Ovary (tissue), 9 donors: ENCODE results near the gene SCARF2. TPM values are rescaled to one million over a fixed set of nuclear protein-coding genes. Genes with fewer than 3 reads are reported as not detected.

Experiments used
- DNase-seq, 5 donors: peaks; one replicate each; pipeline ENCODE4 v3.0.0-alpha.2; 2019 to 2020
- H3K27ac ChIP-seq, 2 donors: fragments of 200-600 bp; one replicate each; pipeline versions ENCODE4 v1.5.1 to v1.8.0; 2019 to 2022
- H3K27me3 ChIP-seq: fragments of 200-600 bp; one replicate; pipeline ENCODE4 v1.8.0; 2022
- H3K36me3 ChIP-seq: fragments of 200-600 bp; sonication (generic); one replicate; pipeline ENCODE4 v1.5.1; 2019
- H3K4me1 ChIP-seq: one replicate; pipeline ENCODE4 v1.8.1; 2013; ENCODE audit warnings: mild to moderate bottlenecking, moderate library complexity; ENCODE audit not compliant: insufficient read depth
- H3K4me3 ChIP-seq: fragments of 200-600 bp; sonication (generic); one replicate; pipeline ENCODE4 v1.5.1; 2017
- H3K9me3 ChIP-seq, 2 donors: fragments of 200-600 bp in 1 of 2; sonication (generic) in 1 of 2; one replicate each; pipeline versions ENCODE4 v1.5.1 to v1.8.1; 2013 to 2019; ENCODE audit warnings: mild to moderate bottlenecking in 1 of 2, moderate library complexity in 1 of 2
- EP300 ChIP-seq: sonication (generic); formaldehyde crosslinking; IDR thresholded peaks from one replicate; pipeline ENCODE4 v1.6.1; 2017; ENCODE audit warnings: antibody characterized with exemption
- POLR2A ChIP-seq: fragments of 450-650 bp; IDR thresholded peaks from one replicate; pipeline ENCODE4 v1.6.1; 2017; ENCODE audit warnings: antibody characterized with exemption, mild to moderate bottlenecking, moderate library complexity
- WGBS, 3 donors: extraction: QIAGEN DNeasy Blood & Tissue Kit in 1 of 3; methylation state at CpG; one replicate each; pipeline versions ENCODE4 v1.1.5 to v1.1.7; 2013 to 2017; 5-methylcytosine and 5-hydroxymethylcytosine counted together
- intact Hi-C, 4 donors: fragments of 100-400 bp; cut with DNase I; formaldehyde crosslinking; loops; one replicate each; pipeline versions ENCODE4 v1.11.0 to v1.15.1; 2022 to 2023
- polyA plus RNA-seq, 2 donors: library from polyadenylated mRNA; stranded (reverse); fragments of 200-250 nt in 1 of 2; fragments of 350-450 nt in 1 of 2; fragmentation: Illumina TruSeq in 1 of 2; extraction: RNeasy Lipid Tissue Mini Kit (QIAGEN cat#74804) in 1 of 2; gene quantifications; one replicate each; pipeline ENCODE4 v1.2.3, GENCODE V29; 2013 to 2014
- total RNA-seq, 7 donors: library from RNA; depleted of rRNA in 2 of 7; stranded (reverse); fragments of >200 nt in 2 of 7; fragmentation: NEBNext Ultra II Directional in 3 of 7; extraction: Animal tissue kit (Norgen Biotek cat#: 25700) in 3 of 7; gene quantifications; one replicate each; pipeline versions ENCODE4 v1.1.0 to v1.2.4, GENCODE V29; 2016 to 2023
- TF ChIP-seq, protein P1 (sequence below), 3 donors: fragments of 450-650 bp in 2 of 3; fragments of 200-600 bp in 1 of 3; IDR thresholded peaks; one replicate each; pipeline versions ENCODE4 v1.5.1 to v1.8.0; 2016 to 2022; ENCODE audit warnings: antibody characterized with exemption in 3 of 3, mild to moderate bottlenecking in 1 of 3
- donor health status: DM: no; HTN: no; CAD: no; lungs with moderate emphysema.
- donor health status: DM: no; HTN: no; CAD: no.
- donor health status: Bipolar disorder and iron deficiency.
- donor health status: DM: yes; HTN: yes; CAD: no.
- donor health status: DM: no; HTN: no; CAD: no.
- donor health status: DM: yes; HTN: yes; CAD: no.

Gene SCARF2
- total and polyA plus RNA-seq, 9 donors = 2.1 to 44.6 (median 19.9) TPM

DNA sequence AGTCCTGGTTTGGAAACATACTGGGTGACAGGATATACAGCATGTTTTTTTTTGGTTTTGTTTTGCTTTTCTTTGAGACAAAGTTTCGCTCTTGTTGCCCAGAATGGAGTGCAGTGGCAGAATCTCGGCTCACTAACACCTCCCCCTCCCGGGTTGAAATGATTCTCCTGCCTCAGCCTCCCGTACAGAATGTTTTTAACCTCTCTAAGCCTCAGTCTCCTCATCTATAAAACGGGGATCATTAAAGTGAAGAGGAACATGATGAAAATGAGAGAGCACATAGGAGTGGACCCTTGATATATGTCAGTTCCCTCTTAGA lies 28.1 kb upstream of the SCARF2 start:
- Histone ChIP-seq H3K27ac (no peak overlapping the region), H3K9me3 (no peaks in the 10 kb centered on the region), H3K36me3 (no peaks in the 10 kb centered on the region), H3K27me3 (no peaks in the 10 kb centered on the region), H3K4me1 (peaks cover 6% of the 10 kb centered on the region), H3K4me3 (no peak overlapping the region)
- TF ChIP-seq POLR2A (no peak), EP300 (no peak)
- TF ChIP-seq, protein P1, sequence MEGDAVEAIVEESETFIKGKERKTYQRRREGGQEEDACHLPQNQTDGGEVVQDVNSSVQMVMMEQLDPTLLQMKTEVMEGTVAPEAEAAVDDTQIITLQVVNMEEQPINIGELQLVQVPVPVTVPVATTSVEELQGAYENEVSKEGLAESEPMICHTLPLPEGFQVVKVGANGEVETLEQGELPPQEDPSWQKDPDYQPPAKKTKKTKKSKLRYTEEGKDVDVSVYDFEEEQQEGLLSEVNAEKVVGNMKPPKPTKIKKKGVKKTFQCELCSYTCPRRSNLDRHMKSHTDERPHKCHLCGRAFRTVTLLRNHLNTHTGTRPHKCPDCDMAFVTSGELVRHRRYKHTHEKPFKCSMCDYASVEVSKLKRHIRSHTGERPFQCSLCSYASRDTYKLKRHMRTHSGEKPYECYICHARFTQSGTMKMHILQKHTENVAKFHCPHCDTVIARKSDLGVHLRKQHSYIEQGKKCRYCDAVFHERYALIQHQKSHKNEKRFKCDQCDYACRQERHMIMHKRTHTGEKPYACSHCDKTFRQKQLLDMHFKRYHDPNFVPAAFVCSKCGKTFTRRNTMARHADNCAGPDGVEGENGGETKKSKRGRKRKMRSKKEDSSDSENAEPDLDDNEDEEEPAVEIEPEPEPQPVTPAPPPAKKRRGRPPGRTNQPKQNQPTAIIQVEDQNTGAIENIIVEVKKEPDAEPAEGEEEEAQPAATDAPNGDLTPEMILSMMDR (IDR thresholded peaks at IDR 0.05) = no peak
- DNase-seq = no peak
- intact Hi-C loops = no loop called here
- 69 to 72% (median 69%) methylated on average over 5 of the region's 5 CpGs for WGBS, 3 donors

DNA sequence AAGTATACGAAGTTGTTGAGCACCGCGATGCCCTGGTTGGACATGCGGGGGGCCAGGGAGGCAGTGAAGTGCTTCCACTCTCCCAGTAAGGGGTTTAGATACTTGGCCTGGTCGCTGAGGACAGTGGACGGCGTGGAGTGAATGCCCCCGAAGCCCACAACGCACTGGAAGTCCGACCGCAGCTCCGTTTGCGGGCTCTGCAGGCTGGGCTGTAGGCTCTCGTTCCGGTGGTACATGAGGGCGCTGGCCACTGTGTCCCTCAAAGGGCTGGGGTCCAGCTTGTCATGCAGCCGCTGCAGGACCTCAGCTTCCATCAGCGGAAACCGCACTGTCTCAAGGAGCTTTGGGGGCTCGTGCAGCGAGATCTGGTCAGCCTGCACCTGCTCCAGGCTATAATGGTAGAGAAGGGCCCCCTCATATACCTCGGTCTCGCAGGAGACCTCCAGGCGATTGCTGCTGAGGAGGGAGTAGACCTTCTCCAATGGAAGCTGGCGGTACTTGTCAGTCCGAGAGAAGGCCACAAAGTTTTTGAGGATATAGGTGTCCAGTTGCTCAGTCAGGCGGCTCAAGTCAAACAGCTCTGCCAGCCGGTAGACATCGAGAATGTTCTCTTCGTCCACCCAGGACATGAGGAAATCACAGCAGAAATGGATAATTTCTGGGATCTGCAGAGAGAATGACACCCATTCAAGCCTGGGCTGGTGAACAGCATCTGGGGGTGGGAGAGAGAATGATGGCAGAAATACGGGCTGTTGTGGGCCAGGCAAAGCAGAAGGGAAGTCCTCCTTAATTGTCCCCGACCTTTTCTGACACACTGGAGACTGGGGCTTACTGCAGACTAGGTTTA lies 27.5 kb upstream of the SCARF2 start:
- Histone ChIP-seq H3K4me3 (no peak overlapping the region), H3K36me3 (no peaks in the 10 kb centered on the region), H3K9me3 (no peaks in the 10 kb centered on the region), H3K27me3 (no peaks in the 10 kb centered on the region), H3K27ac (no peak overlapping the region), H3K4me1 (peaks cover 6% of the 10 kb centered on the region)
- intact Hi-C loops = no loop called here
- 91 to 93% (median 93%) methylated on average over 29 to 32 of the region's 32 CpGs for WGBS, 3 donors
- no peak for TF ChIP-seq EP300
- TF ChIP-seq, protein P1 (IDR thresholded peaks at IDR 0.05) = no peak
- TF ChIP-seq POLR2A = no peak
- peak in 1 of 5 donors; percentile 9 for DNase-seq

DNA sequence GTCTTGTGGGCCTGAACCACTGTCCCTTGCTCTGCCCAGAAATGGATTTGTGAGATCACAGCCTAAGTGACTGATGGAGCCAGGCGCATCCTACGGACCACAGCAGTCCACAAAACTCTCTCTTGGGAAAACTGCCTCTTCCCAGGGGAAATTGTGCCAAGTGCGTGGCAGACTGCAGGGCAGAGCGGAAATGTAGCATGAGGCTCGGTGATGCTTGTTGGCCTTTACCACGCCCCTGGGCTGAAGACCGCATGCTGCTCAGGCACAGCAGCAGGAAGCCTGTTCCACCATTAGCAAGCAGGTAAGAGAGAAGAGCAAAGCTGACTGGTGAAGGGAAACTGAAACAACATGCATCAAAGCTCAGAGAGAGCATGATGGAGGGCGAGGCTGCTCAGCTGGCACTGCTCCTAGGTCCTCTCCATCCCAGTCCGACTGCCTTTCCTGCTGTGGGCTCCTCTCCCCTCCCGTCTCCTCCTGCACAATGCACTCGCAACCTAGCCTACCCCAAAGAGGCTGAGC lies 26.5 kb upstream of the SCARF2 start:
- no peaks in the 10 kb centered on the region for H3K36me3 ChIP-seq
- no peaks in the 10 kb centered on the region for H3K27me3 ChIP-seq
- H3K9me3 ChIP-seq = no peaks in the 10 kb centered on the region
- intact Hi-C loops = no loop called here
- no peak overlapping the region for H3K27ac ChIP-seq
- no peak overlapping the region for H3K4me3 ChIP-seq
- H3K4me1 ChIP-seq = peaks cover 6% of the 10 kb centered on the region
- WGBS, 3 donors = 83 to 88% (median 84%) methylated on average over 11 of the region's 11 CpGs
- no peak for TF ChIP-seq POLR2A
- peak in 1 of 5 donors; percentile 1 for DNase-seq

DNA sequence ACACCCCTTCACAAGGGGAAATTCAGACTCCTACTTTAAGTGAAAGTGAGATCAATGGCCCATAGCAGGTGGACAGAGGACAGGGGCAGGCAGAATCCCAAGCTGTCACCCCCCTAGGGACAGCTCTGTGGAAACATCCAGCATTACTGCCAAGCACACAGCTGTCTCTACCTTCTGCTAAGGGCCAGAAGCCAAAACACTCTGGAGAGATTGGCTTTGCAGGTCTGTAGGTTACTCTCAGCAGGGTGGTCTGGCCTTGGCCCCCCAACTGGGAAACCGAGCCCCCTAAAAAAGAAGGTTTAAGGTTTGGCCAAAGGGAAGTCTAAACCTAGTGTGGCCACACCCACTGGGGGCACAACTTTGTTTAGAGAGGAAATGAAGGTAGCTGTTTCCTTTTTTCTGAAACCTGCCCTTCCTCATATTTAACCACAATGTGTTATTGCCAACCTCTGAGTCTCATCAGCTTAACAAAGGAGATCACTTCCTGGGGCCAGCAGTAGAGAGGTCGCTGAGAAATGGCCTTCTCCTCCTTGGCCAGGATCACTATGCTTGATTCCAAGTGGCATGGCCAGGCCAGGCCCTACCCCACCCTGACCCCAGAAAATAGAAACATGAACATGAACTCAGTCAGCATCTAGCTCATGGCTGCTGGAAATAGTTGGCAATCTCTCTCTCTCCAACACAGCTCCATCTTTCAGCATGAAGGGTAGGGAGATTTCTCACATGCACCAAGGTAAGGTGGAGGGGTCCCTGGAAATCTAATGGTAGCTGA lies 25.9 kb upstream of the SCARF2 start:
- no peak for DNase-seq
- no peak overlapping the region for H3K27ac ChIP-seq
- H3K4me3 ChIP-seq = no peak overlapping the region
- TF ChIP-seq EP300 (no peak), POLR2A (no peak)
- TF ChIP-seq, protein P1 (IDR thresholded peaks at IDR 0.05) = no peak
- H3K27me3 ChIP-seq = no peaks in the 10 kb centered on the region
- no peaks in the 10 kb centered on the region for H3K9me3 ChIP-seq
- intact Hi-C loops = no loop called here
- H3K36me3 ChIP-seq = no peaks in the 10 kb centered on the region
- WGBS, 3 donors = 27 to 44% (median 41%) methylated on average over 2 of the region's 2 CpGs
- peaks cover 8% of the 10 kb centered on the region for H3K4me1 ChIP-seq
